Cardiac muscle cell (in vitro differentiated cells and primary cell): ENCODE results near the gene LRIT3. TPM values are rescaled to one million over a fixed set of nuclear protein-coding genes. Genes with fewer than 3 reads are reported as not detected.
"Not testable (repeated sequence)": the region's sequence is repeated elsewhere in the genome, so short reads cannot be mapped to it uniquely, and the experiment has no call there.

Experiments
- DNase-seq, 2 donors: peaks; one replicate each; pipeline versions ENCODE4 v3.0.0 to v3.0.0-alpha.2; 2010 to 2017; ENCODE audit warnings: low read depth in 1 of 2, low spot score in 1 of 2
- H3K27ac ChIP-seq: fragments of 200-600 bp; sonication (generic); 2 replicates; pipeline ENCODE4 v1.5.1; 2016
- H3K27me3 ChIP-seq: fragments of 200-600 bp; sonication (generic); 2 replicates; pipeline ENCODE4 v1.6.0; 2016; ENCODE audit warnings: control low read depth
- H3K36me3 ChIP-seq: fragments of 200-600 bp; sonication (generic); 2 replicates; pipeline ENCODE4 v1.5.1; 2016; ENCODE audit warnings: control low read depth
- H3K4me1 ChIP-seq: fragments of 200-600 bp; sonication (generic); 2 replicates; pipeline ENCODE4 v1.8.1; 2017; ENCODE audit warnings: low read depth, mild to moderate bottlenecking, mixed run types
- H3K4me3 ChIP-seq: fragments of 200-600 bp; sonication (generic); 2 replicates; pipeline ENCODE4 v1.5.1; 2016; ENCODE audit warnings: mild to moderate bottlenecking
- H3K9me3 ChIP-seq: fragments of 200-600 bp; sonication (generic); 2 replicates; pipeline ENCODE4 v1.5.1; 2017; ENCODE audit warnings: low read depth, mild to moderate bottlenecking, control low read depth
- CTCF ChIP-seq: IDR thresholded peaks from 2 replicates; pipeline ENCODE4 v1.5.1; 2012; ENCODE audit warnings: low read depth, mild to moderate bottlenecking, low read length
- polyA plus RNA-seq: library from polyadenylated mRNA; unstranded; fragments of >200 nt; fragmentation: Nextera tagmentation; extraction: Ambion mirVana; gene quantifications from 2 replicates; pipeline ENCODE4 v1.2.1, GENCODE V29; 2016
- total RNA-seq: library from RNA; depleted of rRNA; stranded (reverse); fragments of >200 nt; gene quantifications from 2 replicates; pipeline ENCODE4 v1.2.3, GENCODE V29; 2016

The LRIT3 gene
- total and polyA plus RNA-seq, 2 experiments from 2014 or later, result 0.12 to 0.15 TPM

DNA sequence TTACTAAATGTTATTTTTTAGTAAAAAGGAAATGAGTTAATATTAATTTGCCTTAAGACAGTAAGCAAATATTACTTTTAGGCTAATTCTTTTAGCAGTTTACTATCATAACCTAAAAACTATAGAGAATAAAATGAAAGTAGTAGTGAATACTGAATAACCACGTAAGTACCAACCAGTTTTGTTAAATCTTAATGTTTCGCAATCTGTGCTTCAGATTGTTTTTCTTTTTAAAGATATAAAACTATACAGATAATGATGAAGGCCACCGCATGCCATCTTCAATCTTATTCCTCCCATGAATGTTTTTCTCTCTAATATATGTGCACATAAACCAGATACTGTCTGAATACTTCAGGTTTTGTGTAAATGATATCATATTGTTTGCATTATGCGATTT, 14.2 kb upstream of the LRIT3 start:
- no peaks in the 10 kb centered on the region for H3K36me3 ChIP-seq
- no peaks in the 10 kb centered on the region for H3K9me3 ChIP-seq
- no peak for DNase-seq
- no peak for TF ChIP-seq CTCF
- no peak overlapping the region for H3K27ac ChIP-seq
- H3K27me3 ChIP-seq, result no peaks in the 10 kb centered on the region
- no peak overlapping the region for H3K4me3 ChIP-seq
- H3K4me1 ChIP-seq, result no peaks in the 10 kb centered on the region

- H3K27me3 ChIP-seq, result no peaks in the 10 kb centered on the region
- no peak for DNase-seq
- H3K9me3 ChIP-seq, result no peaks in the 10 kb centered on the region
- no peaks in the 10 kb centered on the region for H3K4me1 ChIP-seq
- H3K4me3 ChIP-seq, result no peak overlapping the region
- TF ChIP-seq CTCF, result no peak
- no peaks in the 10 kb centered on the region for H3K36me3 ChIP-seq
- H3K27ac ChIP-seq, result no peak overlapping the region
Measured at GRCh38 chr4:109836985-109837384, 10.9 kb upstream of the LRIT3 start.

GRCh38 chr4:109846395-109847098, 1.4 kb upstream of the LRIT3 start:
- no peaks in the 10 kb centered on the region for H3K4me1 ChIP-seq
- no peaks in the 10 kb centered on the region for H3K36me3 ChIP-seq
- H3K4me3 ChIP-seq, result no peak overlapping the region
- DNase-seq, result peak in 1 of 2 donors; percentile 24
- no peak for TF ChIP-seq CTCF
- H3K27me3 ChIP-seq, result no peaks in the 10 kb centered on the region
- no peak overlapping the region for H3K27ac ChIP-seq
- no peaks in the 10 kb centered on the region for H3K9me3 ChIP-seq

- no peaks in the 10 kb centered on the region for H3K27me3 ChIP-seq
- H3K4me1 ChIP-seq, result no peaks in the 10 kb centered on the region
- H3K36me3 ChIP-seq, result no peaks in the 10 kb centered on the region
- no peak overlapping the region for H3K27ac ChIP-seq
- no peak for TF ChIP-seq CTCF
- DNase-seq, result no peak
- H3K9me3 ChIP-seq, result no peaks in the 10 kb centered on the region
- H3K4me3 ChIP-seq, result no peak overlapping the region
Measured at GRCh38 chr4:109848501-109848900, 594 bp downstream of the LRIT3 start.

GRCh38 chr4:109850601-109851000, 2.7 kb downstream of the LRIT3 start:
- Histone ChIP-seq H3K27me3 (no peaks in the 10 kb centered on the region), H3K9me3 (no peaks in the 10 kb centered on the region), H3K36me3 (no peaks in the 10 kb centered on the region), H3K4me1 (no peaks in the 10 kb centered on the region), H3K4me3 (no peak overlapping the region), H3K27ac (no peak overlapping the region)
- no peak for TF ChIP-seq CTCF
- DNase-seq, result no peak

DNA sequence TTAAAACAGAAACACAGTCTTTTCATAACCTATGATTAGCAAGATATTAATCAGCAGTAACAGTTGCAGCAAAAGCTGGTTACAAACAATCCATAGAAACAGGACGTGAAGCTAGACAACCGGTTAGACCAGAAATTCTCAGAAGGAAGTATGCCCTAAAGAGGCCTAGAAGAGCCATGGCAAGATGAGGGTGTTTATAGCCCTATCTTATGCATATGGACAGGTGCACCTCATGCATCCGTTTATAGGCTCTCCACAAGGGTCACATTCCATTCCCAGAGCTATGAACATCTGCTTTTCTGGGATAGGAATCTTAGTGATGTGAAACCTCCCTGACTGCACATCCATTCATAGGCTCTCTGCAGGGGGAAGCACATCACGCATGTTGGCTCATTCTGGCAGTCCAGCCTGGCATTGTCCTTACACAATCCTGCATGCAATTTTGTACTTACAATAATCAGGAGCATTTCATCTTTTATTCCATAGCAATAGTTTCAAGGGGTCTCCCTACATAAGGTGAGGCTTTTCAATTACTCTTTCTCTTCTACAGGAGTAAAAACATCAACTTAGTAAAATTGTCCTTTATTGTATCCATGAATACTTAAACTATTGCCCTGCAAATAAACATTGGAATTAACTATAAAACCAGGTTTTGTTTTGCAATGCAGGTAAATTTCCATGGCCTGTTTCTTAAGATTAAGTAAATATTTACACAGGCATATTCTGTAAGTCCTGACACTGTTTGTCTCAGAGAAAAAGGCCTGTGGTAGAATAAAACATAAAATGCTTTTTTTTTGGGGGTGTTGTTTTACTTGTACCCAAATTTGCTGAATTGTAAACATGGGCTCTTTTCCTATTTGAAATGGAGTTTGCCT, 11.8 kb downstream of the LRIT3 start:
- DNase-seq, H3K36me3 ChIP-seq, H3K9me3 ChIP-seq, H3K4me1 ChIP-seq, H3K4me3 ChIP-seq, H3K27me3 ChIP-seq, H3K27ac ChIP-seq: not testable (repeated sequence)
